MM.1S (cell line): ENCODE measurements around the gene IRAK2.

ENCODE experiments used
- DNase-seq: peaks from one replicate; pipeline ENCODE4 v3.0.0-alpha.2; 2015
- H2AFZ ChIP-seq: fragments of 300-600 bp; sonication (generic); 2 replicates; pipeline ENCODE4 v1.6.0; 2016; ENCODE audit warnings: antibody characterized with exemption, low read length
- H3F3A ChIP-seq: fragments of 300-600 bp; sonication (generic); 2 replicates; pipeline ENCODE4 v1.6.1; 2016; ENCODE audit warnings: mild to moderate bottlenecking, antibody characterized with exemption, low read length, moderate library complexity, mixed read lengths; ENCODE audit not compliant: insufficient read depth
- H3K27ac ChIP-seq: fragments of 300-600 bp; sonication (generic); 2 replicates; pipeline ENCODE4 v1.5.1; 2016; ENCODE audit warnings: mild to moderate bottlenecking, low read length
- H3K27me3 ChIP-seq: fragments of 300-600 bp; sonication (generic); replicated peaks from 2 replicates; pipeline ENCODE4 v1.6.0; 2016; ENCODE audit warnings: low read length; ENCODE audit not compliant: insufficient read depth
- H3K36me3 ChIP-seq: fragments of 300-600 bp; sonication (generic); replicated peaks from 2 replicates; pipeline ENCODE4 v1.6.1; 2016; ENCODE audit warnings: mild to moderate bottlenecking, low read length, mixed read lengths; ENCODE audit not compliant: insufficient read depth
- H3K4me1 ChIP-seq: fragments of 300-600 bp; sonication (generic); 2 replicates; pipeline ENCODE4 v1.6.1; 2016; ENCODE audit warnings: low read length, mixed read lengths
- H3K4me2 ChIP-seq: fragments of 300-600 bp; sonication (generic); 2 replicates; pipeline ENCODE4 v1.6.0; 2016; ENCODE audit warnings: low read depth, low read length
- H3K4me3 ChIP-seq: fragments of 300-600 bp; sonication (generic); 2 replicates; pipeline ENCODE4 v1.5.1; 2016; ENCODE audit warnings: low read length, mixed read lengths
- H3K79me2 ChIP-seq: fragments of 300-600 bp; sonication (generic); 2 replicates; pipeline ENCODE4 v1.6.1; 2016; ENCODE audit warnings: mixed run types, low read length, mixed read lengths
- H3K9ac ChIP-seq: fragments of 300-600 bp; sonication (generic); 2 replicates; pipeline ENCODE4 v1.6.1; 2016; ENCODE audit warnings: low read length, mixed read lengths
- H3K9me2 ChIP-seq: fragments of 300-600 bp; sonication (generic); replicated peaks from 2 replicates; pipeline ENCODE4 v1.6.1; 2016; ENCODE audit warnings: mild to moderate bottlenecking, low read length, mixed read lengths; ENCODE audit not compliant: insufficient read depth
- H3K9me3 ChIP-seq: fragments of 300-600 bp; sonication (generic); replicated peaks from 2 replicates; pipeline ENCODE4 v1.6.1; 2016; ENCODE audit warnings: mild to moderate bottlenecking, low read length, mixed read lengths; ENCODE audit not compliant: insufficient read depth
- H4K20me1 ChIP-seq: fragments of 300-600 bp; sonication (generic); 2 replicates; pipeline ENCODE4 v1.6.1; 2016; ENCODE audit warnings: mild to moderate bottlenecking, low read length, moderate library complexity, mixed read lengths; ENCODE audit not compliant: insufficient read depth
- CTCF ChIP-seq: fragments of 300-600 bp; sonication (generic); IDR thresholded peaks from 2 replicates; pipeline ENCODE4 v1.5.1; 2016; ENCODE audit warnings: antibody characterized with exemption, low read length, mixed read lengths
- EZH2 ChIP-seq: fragments of 300-600 bp; sonication (generic); optimal IDR thresholded peaks from 2 replicates; pipeline ENCODE3; 2017; ENCODE audit warnings: low read depth, mild to moderate bottlenecking, antibody characterized with exemption, low read length, mixed read lengths
- EZH2phosphoT487 ChIP-seq: fragments of 300-600 bp; sonication (generic); IDR thresholded peaks from 2 replicates; pipeline ENCODE4 v1.6.1; 2018; ENCODE audit warnings: antibody characterized with exemption, low read length

IRAK2 gene

GRCh38 chr3:10198226-10198625 is 33.5 kb downstream of the IRAK2 start:
- peaks cover 11% of the 10 kb centered on the region; the same call in 1 of the 2 replicates for H3F3A ChIP-seq
- TF ChIP-seq EZH2phosphoT487, result no peak
- no peak for TF ChIP-seq CTCF
- TF ChIP-seq EZH2, result no peak
- H3K36me3 ChIP-seq, result no peaks in the 10 kb centered on the region
- peak overlapping the region; percentile 62; the same call in 1 of the 2 replicates for H3K27ac ChIP-seq
- peaks cover 17% of the 10 kb centered on the region for H3K4me1 ChIP-seq
- no peak overlapping the region for H3K4me3 ChIP-seq
- H2AFZ ChIP-seq, result peak overlapping the region; percentile 76
- no peaks in the 10 kb centered on the region for H3K27me3 ChIP-seq
- no peaks in the 10 kb centered on the region for H3K9me3 ChIP-seq
- H4K20me1 ChIP-seq, result no peaks in the 10 kb centered on the region
- no peaks in the 10 kb centered on the region for H3K9me2 ChIP-seq
- no peaks in the 10 kb centered on the region for H3K79me2 ChIP-seq
- H3K9ac ChIP-seq, result no peak overlapping the region
- no peak for DNase-seq
- H3K4me2 ChIP-seq, result no peak overlapping the region

DNA sequence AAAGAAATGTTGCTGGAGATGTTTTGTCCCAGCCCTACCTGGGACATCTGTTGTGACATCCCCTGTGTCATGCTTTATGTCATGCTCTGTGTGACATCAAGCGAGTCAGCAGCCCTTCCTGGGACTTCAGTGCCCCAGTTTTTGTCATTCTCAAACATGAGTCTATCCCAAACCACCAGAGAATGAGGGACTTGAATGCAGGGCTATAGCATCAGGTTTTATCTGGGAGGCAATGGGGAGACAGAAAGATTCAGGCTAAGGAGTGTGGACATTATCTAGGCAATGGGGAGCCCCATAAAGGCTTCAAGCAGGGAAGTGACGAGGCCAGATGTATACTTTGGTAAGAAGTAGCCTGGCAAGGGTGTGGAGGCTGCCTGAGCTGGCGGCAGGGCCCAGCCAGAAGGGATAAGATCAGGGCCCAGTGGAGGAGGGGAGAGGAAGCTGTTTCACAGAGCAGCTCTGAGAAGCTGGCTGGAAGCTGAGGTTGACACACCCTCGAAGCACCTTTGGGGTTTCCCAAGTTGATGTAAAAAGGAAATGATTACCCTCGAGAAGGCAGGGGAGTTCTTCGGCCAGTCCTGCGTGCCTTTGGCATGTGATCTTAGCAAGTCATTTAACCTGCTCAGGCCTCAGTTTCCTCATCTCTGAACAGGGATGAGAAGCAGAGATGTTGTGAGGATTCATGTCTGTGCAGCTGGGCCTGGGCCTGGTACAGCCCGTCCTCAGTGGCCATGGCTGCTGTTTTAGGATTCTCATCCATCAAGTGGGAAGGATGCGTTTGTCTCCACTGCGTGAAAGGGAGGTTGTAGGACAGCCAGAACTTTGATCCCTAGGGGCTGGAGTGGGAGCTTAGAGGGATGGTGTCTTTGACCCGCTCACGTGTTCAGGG is 34.3 kb downstream of the IRAK2 start:
- peak; percentile 87 for DNase-seq
- TF ChIP-seq CTCF (no peak), EZH2phosphoT487 (no peak), EZH2 (no peak)
- H3F3A ChIP-seq, result peaks cover 11% of the 10 kb centered on the region; the same call in 1 of the 2 replicates
- peaks cover 17% of the 10 kb centered on the region for H3K4me1 ChIP-seq
- H3K4me2 ChIP-seq, result peak overlapping the region; percentile 27
- H3K36me3 ChIP-seq, result no peaks in the 10 kb centered on the region
- peak overlapping the region; percentile 76 for H2AFZ ChIP-seq
- H4K20me1 ChIP-seq, result no peaks in the 10 kb centered on the region
- peak overlapping the region; percentile 62 for H3K27ac ChIP-seq
- H3K4me3 ChIP-seq, result no peak overlapping the region
- H3K9ac ChIP-seq, result peak overlapping the region; percentile 9; the same call in 1 of the 2 replicates
- H3K79me2 ChIP-seq, result no peaks in the 10 kb centered on the region
- H3K9me2 ChIP-seq, result no peaks in the 10 kb centered on the region
- no peaks in the 10 kb centered on the region for H3K9me3 ChIP-seq
- no peaks in the 10 kb centered on the region for H3K27me3 ChIP-seq

DNA sequence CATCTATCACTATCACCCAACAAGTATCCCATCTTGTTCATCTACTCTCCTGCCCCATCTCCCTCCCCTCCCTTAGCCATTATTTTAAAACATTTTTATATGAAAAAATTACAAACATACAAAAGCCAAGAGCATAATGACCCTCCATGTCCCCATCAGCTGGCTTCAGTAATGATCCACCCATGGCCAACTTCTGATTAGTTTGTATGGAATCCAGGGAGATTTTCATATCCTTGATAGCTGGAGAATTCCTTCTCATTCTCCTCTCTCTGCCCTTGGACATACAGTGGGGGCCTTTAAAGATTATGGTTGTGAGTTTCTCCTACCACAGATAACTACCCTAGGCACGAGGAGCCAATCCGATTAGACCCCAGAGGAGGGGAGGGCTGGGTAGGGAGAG is 40.2 kb downstream of the IRAK2 start:
- H3K9me3 ChIP-seq, result no peaks in the 10 kb centered on the region
- no peak overlapping the region for H3K4me2 ChIP-seq
- DNase-seq, result no peak
- H3K4me3 ChIP-seq, result no peak overlapping the region
- no peak overlapping the region for H2AFZ ChIP-seq
- no peaks in the 10 kb centered on the region for H3F3A ChIP-seq
- H3K27ac ChIP-seq, result no peak overlapping the region
- no peaks in the 10 kb centered on the region for H3K27me3 ChIP-seq
- no peaks in the 10 kb centered on the region for H3K36me3 ChIP-seq
- no peaks in the 10 kb centered on the region for H3K79me2 ChIP-seq
- H3K4me1 ChIP-seq, result no peaks in the 10 kb centered on the region
- no peak for TF ChIP-seq EZH2phosphoT487
- TF ChIP-seq CTCF, result no peak
- TF ChIP-seq EZH2, result no peak
- no peaks in the 10 kb centered on the region for H3K9me2 ChIP-seq
- no peaks in the 10 kb centered on the region for H4K20me1 ChIP-seq
- no peak overlapping the region for H3K9ac ChIP-seq
